Endodermal cell (in vitro differentiated cells): Measurements from ENCODE around the gene TOM1. TPM values are rescaled to one million over a fixed set of nuclear protein-coding genes. Genes with fewer than 3 reads are reported as not detected.

ENCODE experiments used
- DNase-seq: peaks from one replicate; pipeline ENCODE4 v3.0.0-alpha.2; 2017
- H3K27ac ChIP-seq: 2 replicates; pipeline ENCODE4 v1.5.1; 2013; ENCODE audit warnings: mild to moderate bottlenecking, low read depth, low read length, moderate library complexity
- H3K27me3 ChIP-seq: 2 replicates; pipeline ENCODE4 v1.6.1; 2013; ENCODE audit warnings: mild to moderate bottlenecking, low read length, moderate library complexity; ENCODE audit not compliant: insufficient read depth, control insufficient read depth, poor library complexity, severe bottlenecking
- H3K36me3 ChIP-seq: 2 replicates; pipeline ENCODE4 v1.7.0; 2013; ENCODE audit warnings: mild to moderate bottlenecking, low read length, moderate library complexity; ENCODE audit not compliant: control insufficient read depth, insufficient read depth
- H3K4me1 ChIP-seq: one replicate; pipeline ENCODE4 v1.7.0; 2013; ENCODE audit warnings: low read length; ENCODE audit not compliant: control insufficient read depth, insufficient read depth
- H3K4me3 ChIP-seq: 2 replicates; pipeline ENCODE4 v1.5.1; 2013; ENCODE audit warnings: mild to moderate bottlenecking, low read length, moderate library complexity
- H3K9ac ChIP-seq: 2 replicates; pipeline ENCODE4 v1.6.1; 2013; ENCODE audit warnings: mild to moderate bottlenecking, low read length, moderate library complexity; ENCODE audit not compliant: poor library complexity, severe bottlenecking; ENCODE audit errors: extremely low read depth
- H3K9me3 ChIP-seq: 2 replicates; pipeline ENCODE4 v1.6.1; 2013; ENCODE audit warnings: mild to moderate bottlenecking, low read length, moderate library complexity; ENCODE audit not compliant: control insufficient read depth
- H3K27ac Mint-ChIP-seq: 2 replicates; pipeline ENCODE4 v1.8.0; 2020; ENCODE audit warnings: mixed read lengths
- H3K27me3 Mint-ChIP-seq: 2 replicates; pipeline ENCODE4 v1.8.0; 2021; ENCODE audit warnings: mild to moderate bottlenecking, mixed read lengths; ENCODE audit not compliant: insufficient read depth
- H3K36me3 Mint-ChIP-seq: 2 replicates; pipeline ENCODE4 v1.8.0; 2020; ENCODE audit warnings: low read depth, mixed read lengths
- H3K4me1 Mint-ChIP-seq: 2 replicates; pipeline ENCODE4 v1.8.0; 2020; ENCODE audit warnings: mixed read lengths
- H3K4me3 Mint-ChIP-seq: 2 replicates; pipeline ENCODE4 v1.8.0; 2020; ENCODE audit warnings: mild to moderate bottlenecking, moderate library complexity, mixed read lengths
- H3K9me3 Mint-ChIP-seq: 2 replicates; pipeline ENCODE4 v1.8.0; 2020; ENCODE audit warnings: mild to moderate bottlenecking, mixed read lengths
- WGBS, 2 experiments: methylation state at CpG; one replicate each; pipeline versions ENCODE4 v1.1.5 to v1.1.7; 2013; ENCODE audit warnings: missing lambda C conversion rate in 2 of 2, mixed read lengths in 1 of 2; ENCODE audit not compliant: insufficient coverage in 1 of 2, insufficient read length in 1 of 2; 5-methylcytosine and 5-hydroxymethylcytosine counted together
- total RNA-seq, 2 donors: library from RNA; stranded (reverse); fragmentation: NEBNext Ultra II Directional in 1 of 2; extraction: Animal tissue kit (Norgen Biotek cat#: 25700) in 1 of 2; gene quantifications; 2 replicates in 1 of 2; 3 replicates in 1 of 2; pipeline ENCODE4 v1.2.1, GENCODE V29; 2021
- TF ChIP-seq, protein P1 (sequence below): fragments of 200-600 bp; sonication (generic); conservative IDR thresholded peaks from 2 replicates; pipeline ENCODE4 v1.5.0; 2021; ENCODE audit warnings: antibody characterized with exemption, mild to moderate bottlenecking

The TOM1 gene
- total RNA-seq, 2 donors from 2014 or later = 31.3 to 33.3 TPM

DNA sequence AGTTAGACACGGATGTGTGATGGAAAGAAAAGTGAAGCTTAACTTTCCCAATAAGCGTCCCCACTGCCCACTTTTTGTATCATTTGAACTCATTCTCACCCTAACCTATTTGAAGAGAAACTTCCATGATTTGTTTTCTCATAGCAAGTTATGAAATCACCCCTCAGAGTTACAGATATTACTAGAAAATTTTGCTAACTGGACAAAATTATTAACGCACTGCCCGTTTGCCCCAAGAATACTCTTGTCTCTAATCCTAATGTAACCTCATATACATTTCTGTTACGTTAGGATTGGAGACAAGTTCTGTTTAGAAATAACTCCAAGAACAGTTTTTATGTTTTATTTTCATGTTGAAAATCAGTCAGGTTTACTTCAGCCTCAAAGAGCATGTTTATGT is 25.5 kb downstream of the TOM1 start:
- no peaks in the 10 kb centered on the region for H3K9me3 Mint-ChIP-seq
- Histone ChIP-seq H3K9me3 (no peaks in the 10 kb centered on the region), H3K4me1 (no peaks in the 10 kb centered on the region), H3K36me3 (peaks cover 37% of the 10 kb centered on the region), H3K4me3 (no peak overlapping the region), H3K27ac (no peak overlapping the region), H3K9ac (no peak overlapping the region), H3K27me3 (no peaks in the 10 kb centered on the region)
- TF ChIP-seq, protein P1, sequence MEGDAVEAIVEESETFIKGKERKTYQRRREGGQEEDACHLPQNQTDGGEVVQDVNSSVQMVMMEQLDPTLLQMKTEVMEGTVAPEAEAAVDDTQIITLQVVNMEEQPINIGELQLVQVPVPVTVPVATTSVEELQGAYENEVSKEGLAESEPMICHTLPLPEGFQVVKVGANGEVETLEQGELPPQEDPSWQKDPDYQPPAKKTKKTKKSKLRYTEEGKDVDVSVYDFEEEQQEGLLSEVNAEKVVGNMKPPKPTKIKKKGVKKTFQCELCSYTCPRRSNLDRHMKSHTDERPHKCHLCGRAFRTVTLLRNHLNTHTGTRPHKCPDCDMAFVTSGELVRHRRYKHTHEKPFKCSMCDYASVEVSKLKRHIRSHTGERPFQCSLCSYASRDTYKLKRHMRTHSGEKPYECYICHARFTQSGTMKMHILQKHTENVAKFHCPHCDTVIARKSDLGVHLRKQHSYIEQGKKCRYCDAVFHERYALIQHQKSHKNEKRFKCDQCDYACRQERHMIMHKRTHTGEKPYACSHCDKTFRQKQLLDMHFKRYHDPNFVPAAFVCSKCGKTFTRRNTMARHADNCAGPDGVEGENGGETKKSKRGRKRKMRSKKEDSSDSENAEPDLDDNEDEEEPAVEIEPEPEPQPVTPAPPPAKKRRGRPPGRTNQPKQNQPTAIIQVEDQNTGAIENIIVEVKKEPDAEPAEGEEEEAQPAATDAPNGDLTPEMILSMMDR = no peak
- 92 to 100% methylated on average over 3 to 5 of the region's 5 CpGs for WGBS, 2 experiments
- no peaks in the 10 kb centered on the region for H3K4me1 Mint-ChIP-seq
- no peak for DNase-seq
- no peak overlapping the region for H3K4me3 Mint-ChIP-seq
- no peaks in the 10 kb centered on the region for H3K27me3 Mint-ChIP-seq
- H3K27ac Mint-ChIP-seq = no peak overlapping the region
- H3K36me3 Mint-ChIP-seq = peaks cover 36% of the 10 kb centered on the region

DNA sequence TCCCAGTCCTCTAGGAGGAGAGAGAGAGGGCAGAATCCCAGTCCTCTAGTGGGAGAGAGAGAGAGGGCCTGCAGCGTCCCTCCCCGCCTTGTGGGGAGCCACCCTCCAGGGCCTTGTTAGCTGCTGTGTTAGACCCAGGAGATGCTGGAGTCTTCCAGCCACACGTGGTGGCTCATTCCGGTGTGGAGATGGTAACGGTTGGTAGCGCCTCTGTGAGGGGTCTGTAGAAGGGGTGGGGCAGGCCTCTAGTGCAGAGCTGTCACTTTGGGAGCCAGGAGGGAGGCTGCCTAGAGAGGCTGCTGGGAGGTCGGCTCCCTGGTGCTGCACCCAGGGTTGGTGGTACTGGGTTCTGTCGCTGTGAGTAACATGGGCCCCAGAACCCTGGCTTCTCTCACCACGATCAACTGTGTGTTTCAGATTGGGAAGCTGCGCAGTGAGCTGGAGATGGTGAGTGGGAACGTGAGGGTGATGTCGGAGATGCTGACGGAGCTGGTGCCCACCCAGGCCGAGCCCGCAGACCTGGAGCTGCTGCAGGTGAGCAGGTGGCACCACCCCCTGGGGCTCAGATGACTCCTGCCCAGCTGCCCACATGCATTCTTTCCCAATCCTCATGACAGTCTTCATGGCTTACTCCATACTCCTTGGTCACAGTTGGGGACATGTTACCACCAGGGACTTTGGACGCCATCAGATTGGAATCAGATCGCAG is 27.3 kb downstream of the TOM1 start:
- no peak overlapping the region for H3K4me3 Mint-ChIP-seq
- Histone ChIP-seq H3K4me3 (no peak overlapping the region), H3K27ac (no peak overlapping the region), H3K4me1 (no peaks in the 10 kb centered on the region), H3K9me3 (no peaks in the 10 kb centered on the region), H3K36me3 (peaks cover 42% of the 10 kb centered on the region), H3K9ac (no peak overlapping the region), H3K27me3 (no peaks in the 10 kb centered on the region)
- peak overlapping the region; percentile 12 for H3K27ac Mint-ChIP-seq
- TF ChIP-seq, protein P1 = no peak
- DNase-seq = no peak
- 93 to 94% methylated on average over 7 to 17 of the region's 17 CpGs for whole genome bisulfite sequencing, 2 experiments
- H3K9me3 Mint-ChIP-seq = no peaks in the 10 kb centered on the region
- no peaks in the 10 kb centered on the region for H3K4me1 Mint-ChIP-seq
- peaks cover 41% of the 10 kb centered on the region for H3K36me3 Mint-ChIP-seq
- H3K27me3 Mint-ChIP-seq = no peaks in the 10 kb centered on the region

DNA sequence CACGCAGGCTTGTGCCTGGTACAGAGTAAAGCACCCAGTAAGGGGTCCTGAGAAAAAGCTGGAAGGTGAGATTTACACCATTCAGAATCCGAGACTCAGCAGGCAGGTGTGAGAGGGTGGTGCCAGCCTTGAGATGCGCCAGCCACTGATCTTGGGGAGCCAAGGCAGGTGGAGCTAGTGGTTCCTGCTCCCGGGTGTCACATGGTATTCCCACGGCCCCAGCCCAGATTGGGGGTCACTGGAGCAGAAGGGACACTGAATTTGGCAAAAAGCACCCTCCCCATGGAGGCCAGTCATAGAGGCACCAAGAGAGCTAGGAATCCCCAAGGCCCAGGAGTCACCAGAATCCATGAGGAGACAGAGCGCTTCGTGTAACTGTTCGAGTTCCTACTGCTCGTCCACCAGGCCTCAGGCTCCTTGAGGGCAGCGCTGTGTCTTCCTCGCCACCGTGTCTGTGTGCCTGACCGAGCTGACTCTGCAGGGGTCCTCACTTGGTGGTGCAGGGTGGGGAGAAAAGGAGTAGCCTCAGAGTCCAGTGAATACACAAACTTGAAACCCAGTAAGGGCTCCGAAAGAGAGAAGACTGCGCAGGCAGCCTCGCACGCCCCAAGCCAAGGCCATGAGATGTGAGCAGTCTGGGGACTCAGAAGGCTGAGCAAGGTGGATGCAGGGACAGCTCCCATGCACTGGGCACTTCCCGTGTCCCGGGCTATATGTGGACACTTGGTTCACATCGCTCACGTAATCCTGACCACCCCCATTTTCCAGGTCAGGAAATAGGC is 28.2 kb downstream of the TOM1 start:
- WGBS, 2 experiments = 93 to 95% methylated on average over 18 to 21 of the region's 21 CpGs
- H3K36me3 Mint-ChIP-seq = peaks cover 39% of the 10 kb centered on the region

More for the DNA sequence above, 28.2 kb downstream of the TOM1 start:
- Histone ChIP-seq H3K27ac (no peak overlapping the region), H3K4me3 (no peak overlapping the region), H3K9ac (no peak overlapping the region), H3K4me1 (no peaks in the 10 kb centered on the region), H3K36me3 (peaks cover 42% of the 10 kb centered on the region), H3K27me3 (no peaks in the 10 kb centered on the region), H3K9me3 (no peaks in the 10 kb centered on the region)
- Mint-ChIP-seq H3K27me3 (no peaks in the 10 kb centered on the region), H3K4me1 (no peaks in the 10 kb centered on the region), H3K4me3 (no peak overlapping the region), H3K9me3 (no peaks in the 10 kb centered on the region), H3K27ac (no peak overlapping the region)
- DNase-seq = no peak
- TF ChIP-seq, protein P1 = no peak
